WI38 (cell line): ENCODE data around the gene SELENOI.
"Not testable (repeated sequence)": the region's sequence is repeated elsewhere in the genome, so short reads cannot be mapped to it uniquely, and the experiment has no call there.

ENCODE experiments used
- H3K4me3 ChIP-seq: 2 replicates; pipeline ENCODE4 v1.5.1; 2011; ENCODE audit warnings: low read depth, mild to moderate bottlenecking, control low read depth, low read length
- CTCF ChIP-seq: IDR thresholded peaks from 2 replicates; pipeline ENCODE4 v1.5.1; 2012; ENCODE audit warnings: low read depth, mild to moderate bottlenecking, control low read depth, low read length

SELENOI gene

GRCh38 chr2:26363323-26363722 lies 17.4 kb downstream of the SELENOI start:
- no peak overlapping the region for H3K4me3 ChIP-seq
- TF ChIP-seq CTCF: no peak

DNA sequence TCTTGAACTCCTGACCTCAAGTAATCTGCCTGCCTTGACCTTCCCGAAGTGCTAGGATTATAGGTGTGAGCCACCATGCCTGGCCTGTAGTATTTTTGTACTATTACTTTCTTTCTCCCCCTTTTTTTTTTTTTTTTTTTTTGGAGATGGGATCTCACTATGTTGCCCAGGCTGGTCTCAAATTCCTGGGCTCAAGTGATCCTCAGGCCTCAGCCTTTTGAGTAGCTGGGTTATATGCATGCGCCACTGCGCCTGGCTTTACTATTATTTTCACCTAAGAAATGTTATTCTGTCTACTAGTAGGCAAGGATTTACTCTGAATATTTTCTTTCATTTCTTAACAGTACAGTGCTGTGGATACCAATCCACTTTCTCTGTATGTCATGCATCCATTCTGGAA lies 18.0 kb downstream of the SELENOI start:
- no peak for TF ChIP-seq CTCF
- H3K4me3 ChIP-seq: no peak overlapping the region

GRCh38 chr2:26364669-26365068 lies 18.7 kb downstream of the SELENOI start:
- no peak overlapping the region for H3K4me3 ChIP-seq
- TF ChIP-seq CTCF: no peak

DNA sequence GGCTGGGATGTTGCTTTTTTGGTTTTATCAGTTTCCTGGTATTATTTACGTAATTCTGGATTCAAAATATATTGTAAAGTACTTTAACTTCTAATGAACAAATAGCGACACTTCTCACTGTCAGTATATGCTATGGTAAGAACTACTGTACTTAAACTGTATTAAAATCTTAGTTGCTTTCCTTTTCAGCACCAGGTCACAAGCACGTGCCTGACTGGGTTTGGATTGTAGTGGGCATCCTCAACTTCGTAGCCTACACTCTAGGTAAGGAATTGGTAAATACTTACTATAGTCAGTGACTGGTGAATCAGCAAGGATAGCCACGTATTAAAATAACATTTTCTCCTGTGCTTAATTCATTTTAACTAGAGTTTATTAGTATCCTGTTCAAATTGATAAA lies 21.0 kb downstream of the SELENOI start:
- H3K4me3 ChIP-seq: no peak overlapping the region
- no peak for TF ChIP-seq CTCF

- H3K4me3 ChIP-seq: not testable (repeated sequence)
Observed at GRCh38 chr2:26369664-26370063, 23.7 kb downstream of the SELENOI start.

- not testable (repeated sequence) for H3K4me3 ChIP-seq
Observed at GRCh38 chr2:26370909-26371308, 25.0 kb downstream of the SELENOI start.

DNA sequence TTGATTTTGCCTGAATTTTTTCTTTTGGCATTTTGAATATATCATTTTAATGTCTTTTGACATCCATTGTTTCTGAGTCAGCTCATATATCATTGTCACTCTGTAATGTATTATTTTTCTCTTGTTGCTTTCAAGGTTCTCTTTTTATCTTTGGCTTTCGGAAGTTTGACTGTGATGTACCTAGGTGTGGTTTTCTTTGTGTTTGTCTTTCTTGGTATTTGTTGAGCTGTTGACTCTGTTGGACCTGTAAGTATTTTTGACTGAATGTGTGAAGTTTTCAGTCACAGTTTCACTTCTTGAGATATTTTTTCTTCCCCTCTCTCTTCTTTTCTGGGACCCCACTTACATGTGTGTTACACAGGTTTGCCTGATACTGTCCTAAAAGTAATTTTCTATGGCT lies 30.9 kb downstream of the SELENOI start:
- H3K4me3 ChIP-seq: no peak overlapping the region
- no peak for TF ChIP-seq CTCF

DNA sequence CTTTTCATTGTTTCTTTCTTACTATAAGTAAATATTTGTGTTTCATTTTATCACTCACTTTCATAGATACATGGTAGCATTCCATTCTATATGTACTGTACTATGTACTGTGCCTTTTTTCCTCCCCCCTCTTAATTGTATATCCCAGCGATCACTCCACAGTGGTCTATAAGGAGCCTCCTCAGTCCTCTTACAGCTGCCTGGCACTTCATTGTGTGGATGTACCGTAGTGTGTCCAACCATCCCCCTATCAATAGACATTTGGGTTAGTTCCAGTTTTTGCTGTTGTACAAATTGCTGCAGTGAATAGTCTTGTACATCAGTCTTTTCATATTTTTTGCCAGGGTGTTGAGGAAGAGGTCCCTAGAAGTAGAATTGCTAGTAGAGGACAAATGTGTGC lies 34.3 kb downstream of the SELENOI start:
- TF ChIP-seq CTCF: no peak

GRCh38 chr2:26382564-26382963 lies 36.6 kb downstream of the SELENOI start:
- TF ChIP-seq CTCF: no peak
- H3K4me3 ChIP-seq: no peak overlapping the region

More for the DNA sequence above, 34.3 kb downstream of the SELENOI start:
- no peak overlapping the region for H3K4me3 ChIP-seq
